Colon (tissue), 2 donors: Measurements from ENCODE around the gene LSM2.

Source experiments
- FAIRE-seq: peaks from 2 replicates; lab custom pipeline; 2012; peaks lifted over from hg19 to GRCh38; lab: Jason Lieb, UNC
- donor health status: control.
- donor health status: control.

Gene LSM2

DNA sequence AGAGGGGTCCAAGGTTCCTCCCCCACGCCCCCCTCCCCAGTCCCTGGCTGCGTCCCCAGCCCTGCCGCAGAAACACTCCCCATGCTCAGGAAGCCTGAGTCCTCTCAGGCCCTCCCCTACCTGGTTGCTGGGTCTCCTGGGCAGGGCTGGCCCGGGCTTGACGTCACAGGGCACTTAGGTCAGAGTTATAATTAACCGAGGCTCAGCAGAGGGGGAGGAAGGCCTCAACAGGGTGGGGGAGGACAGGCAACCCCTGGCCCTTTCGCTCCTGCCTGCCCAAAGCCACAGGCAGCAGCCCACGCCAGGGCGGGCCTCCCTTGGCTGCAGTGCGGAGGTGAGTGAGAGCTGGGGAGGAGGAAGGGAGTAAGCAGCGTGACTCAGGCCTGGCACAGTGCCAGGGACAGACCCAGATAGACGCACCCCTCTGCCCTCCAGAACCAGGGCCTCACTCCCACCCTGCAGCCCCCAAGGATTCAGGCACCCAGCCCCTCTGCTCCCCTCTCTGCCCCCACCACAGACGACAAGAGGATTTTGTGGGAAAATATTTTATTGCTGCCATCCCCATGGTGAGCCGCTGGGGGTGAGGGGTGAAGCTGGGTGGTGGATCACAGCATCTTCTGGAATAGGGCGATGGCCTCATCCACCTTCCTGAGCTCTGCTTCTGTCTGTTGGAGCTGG, 29.6 kb downstream of the LSM2 start, which contains the start of gene VWA7:
Gene VWA7, minus strand, starts transcription at position 340 of the 678 bp plus-strand sequence. CDS start 549 bp downstream, outside the sequence.
- FAIRE-seq: no peak

DNA sequence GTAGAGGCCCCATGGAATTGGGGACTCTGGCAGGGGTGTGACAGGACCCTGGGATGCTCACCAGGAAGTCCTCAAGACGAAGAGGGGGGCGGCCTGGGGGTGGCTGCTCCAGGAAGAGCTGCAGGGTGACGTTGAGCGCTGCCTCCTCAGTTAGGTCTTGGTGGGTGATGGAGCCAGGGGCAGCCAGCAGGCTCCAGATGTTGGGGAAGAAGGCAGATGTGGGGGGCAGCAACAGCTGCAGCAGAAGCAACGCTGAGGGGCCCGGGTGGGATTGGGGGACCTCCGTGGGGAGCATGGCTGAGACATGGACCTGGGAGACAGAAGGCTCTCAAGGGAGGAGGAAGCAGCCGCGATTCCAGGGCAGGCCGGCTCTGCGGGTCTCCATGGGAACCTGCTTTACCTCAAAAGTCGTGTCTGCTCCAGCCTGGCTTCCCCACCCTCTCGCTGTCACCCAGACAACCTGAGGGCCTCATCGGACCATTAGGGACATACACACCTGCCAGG, 30.2 kb downstream of the LSM2 start:
- FAIRE-seq: no peak

DNA sequence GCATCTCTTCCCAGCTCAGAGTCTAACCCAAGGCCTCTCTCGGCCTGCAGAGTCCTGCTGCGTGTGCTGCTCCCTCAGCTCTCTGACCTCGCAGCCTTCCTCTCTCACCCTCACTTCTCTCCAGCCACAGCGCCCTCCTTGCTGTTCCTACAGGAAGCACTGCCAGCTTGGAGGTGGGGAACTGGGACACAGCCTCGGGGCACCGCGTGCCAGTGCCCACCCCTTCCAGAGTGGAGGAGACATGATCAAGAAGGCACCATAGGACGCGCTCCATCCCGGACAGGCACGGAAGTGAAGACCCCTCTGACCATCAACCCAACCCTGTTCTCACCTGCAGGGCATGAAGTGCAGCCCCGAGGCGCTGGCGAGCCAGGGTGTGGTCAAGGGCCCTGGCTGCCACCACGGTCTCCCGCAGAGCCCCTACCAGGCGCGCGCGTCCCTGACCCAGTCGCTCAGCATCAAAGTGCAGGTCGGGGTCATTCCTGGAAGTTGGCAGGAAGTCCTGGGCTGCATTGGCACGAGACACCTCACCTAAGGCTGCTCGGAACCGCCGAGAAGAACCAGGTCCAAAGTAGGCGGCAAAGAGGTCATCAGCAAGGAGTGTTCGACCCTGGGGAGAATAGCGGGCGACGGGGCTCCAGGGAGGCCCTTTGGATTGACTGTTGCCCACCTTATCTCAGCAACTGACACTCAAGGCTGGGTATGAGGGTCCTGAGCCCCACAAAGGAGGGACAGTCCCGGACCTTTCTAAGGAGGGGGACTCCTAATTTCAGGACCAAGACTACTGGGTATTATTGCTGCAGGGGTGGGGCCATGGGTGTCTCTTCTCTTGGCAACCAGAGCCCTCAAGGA, 30.9 kb downstream of the LSM2 start:
- FAIRE-seq: no peak

DNA sequence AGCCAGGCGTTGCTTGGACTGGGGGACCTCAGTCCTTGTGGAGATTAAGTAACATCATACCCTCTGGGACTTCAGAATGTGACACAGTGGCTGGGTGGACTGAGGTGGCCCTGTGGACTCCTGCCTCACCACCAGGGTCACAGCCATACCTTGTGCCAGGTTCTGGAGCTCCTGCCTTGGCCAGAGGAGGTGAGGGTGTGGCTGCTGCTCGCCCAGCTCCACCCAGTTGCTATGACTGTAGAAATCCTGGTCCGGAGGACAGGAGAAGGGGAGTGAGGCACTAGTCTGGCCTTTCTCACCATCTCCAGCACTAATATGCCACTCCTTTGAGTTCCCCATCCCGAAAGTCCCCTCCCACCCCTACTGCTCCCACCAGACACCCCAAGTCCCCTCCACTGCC, 31.6 kb downstream of the LSM2 start:
- no peak for FAIRE-seq

- FAIRE-seq: no peak
These were observed 34.8 kb downstream of the LSM2 start for GRCh38 chr6:31771992-31772358.

GRCh38 chr6:31770860-31771259, 35.9 kb downstream of the LSM2 start:
- FAIRE-seq: no peak

GRCh38 chr6:31769684-31770371, 36.9 kb downstream of the LSM2 start:
- FAIRE-seq: no peak

DNA sequence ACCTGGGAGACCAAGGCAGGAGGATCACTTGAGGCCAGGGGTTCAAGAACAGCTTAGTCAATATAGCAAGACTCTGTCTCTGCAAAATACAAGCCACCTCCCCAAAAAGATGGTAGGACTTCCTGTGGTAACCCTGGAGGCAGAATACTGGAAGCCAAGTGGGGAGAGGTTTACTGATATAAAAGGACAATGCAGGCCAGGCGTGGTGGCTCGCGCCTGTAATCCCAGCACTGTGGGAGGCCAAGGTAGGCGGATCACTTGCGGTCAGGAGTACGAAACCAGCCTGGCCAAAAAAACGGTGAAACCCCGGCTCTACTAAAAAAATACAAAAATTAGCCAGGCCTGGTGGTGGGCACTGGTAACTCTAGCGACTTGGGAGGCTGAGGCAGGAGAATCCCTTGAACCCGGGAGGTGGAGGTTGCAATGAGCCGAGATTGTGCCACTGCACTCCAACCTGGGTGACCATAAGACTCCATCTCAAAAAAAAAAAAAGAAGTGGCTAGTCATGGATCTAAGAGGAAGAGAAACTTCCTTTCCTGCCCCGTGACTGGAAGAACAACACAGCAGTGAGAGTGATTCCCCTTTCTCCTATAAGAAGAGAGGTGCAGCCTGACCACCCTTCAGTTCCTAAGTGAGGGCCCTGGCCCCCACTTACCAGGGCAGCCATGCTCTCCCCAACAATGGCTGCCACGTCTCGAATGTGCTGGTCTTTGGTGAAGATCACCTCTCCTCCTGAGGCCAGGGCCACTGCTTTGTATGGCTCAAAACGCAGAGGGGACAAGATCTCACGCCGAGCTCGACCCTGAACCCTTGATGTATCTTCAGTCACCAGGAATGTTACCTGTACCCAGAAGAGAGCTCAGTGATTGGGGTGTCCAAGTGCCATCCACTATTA, 38.2 kb downstream of the LSM2 start:
- no peak for FAIRE-seq

- no peak for FAIRE-seq
These were observed 39.6 kb downstream of the LSM2 start for GRCh38 chr6:31767096-31767645.

DNA sequence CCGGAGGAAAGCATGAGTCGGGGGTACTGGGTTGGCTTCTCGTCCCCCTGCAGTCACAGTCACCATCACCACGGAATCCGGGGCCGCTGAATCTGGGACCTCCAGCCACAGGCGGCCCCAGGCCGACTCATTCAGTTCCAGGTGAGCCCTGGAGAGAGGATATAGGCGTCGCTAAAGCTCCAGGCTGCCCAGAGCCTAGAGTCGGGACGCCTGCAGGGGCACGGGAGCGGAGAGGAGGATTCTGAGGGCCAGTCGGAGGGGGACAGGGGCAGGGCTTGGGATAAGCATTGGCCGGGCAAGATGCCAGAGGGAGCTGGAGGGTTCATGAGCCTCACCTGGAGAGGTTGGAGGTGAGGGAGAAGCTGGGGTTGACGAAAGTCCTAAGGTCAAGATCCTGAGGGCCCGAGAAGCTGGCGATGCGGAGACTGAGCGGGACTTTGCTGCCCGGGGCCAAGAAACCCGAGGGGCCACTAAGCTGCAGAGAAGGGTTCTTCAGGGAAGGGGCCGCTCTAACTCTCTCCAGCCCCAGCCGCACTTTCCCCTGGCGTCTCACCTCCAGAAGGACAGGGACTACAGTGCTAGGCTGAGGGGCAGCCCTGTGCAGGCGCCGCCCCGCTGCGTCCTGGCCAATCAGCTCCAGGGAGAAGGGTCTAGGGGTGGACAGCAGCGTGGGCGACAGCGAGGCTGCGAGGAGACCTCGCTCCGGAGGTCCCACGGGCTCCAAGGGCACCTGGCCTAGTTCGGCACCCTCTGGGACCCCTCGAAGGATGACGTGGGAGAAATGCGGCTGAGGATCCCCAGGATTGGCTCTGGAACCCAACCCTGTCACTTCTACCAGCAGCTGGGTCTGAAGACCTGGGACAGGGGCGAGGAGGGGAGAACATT, 40.6 kb downstream of the LSM2 start:
- no peak for FAIRE-seq

- FAIRE-seq: no peak
These were observed 41.2 kb downstream of the LSM2 start for GRCh38 chr6:31765559-31765909.

- FAIRE-seq: no peak
These were observed 42.6 kb downstream of the LSM2 start for GRCh38 chr6:31764198-31764597.

GRCh38 chr6:31763619-31763940, 43.2 kb downstream of the LSM2 start:
- FAIRE-seq: no peak

DNA sequence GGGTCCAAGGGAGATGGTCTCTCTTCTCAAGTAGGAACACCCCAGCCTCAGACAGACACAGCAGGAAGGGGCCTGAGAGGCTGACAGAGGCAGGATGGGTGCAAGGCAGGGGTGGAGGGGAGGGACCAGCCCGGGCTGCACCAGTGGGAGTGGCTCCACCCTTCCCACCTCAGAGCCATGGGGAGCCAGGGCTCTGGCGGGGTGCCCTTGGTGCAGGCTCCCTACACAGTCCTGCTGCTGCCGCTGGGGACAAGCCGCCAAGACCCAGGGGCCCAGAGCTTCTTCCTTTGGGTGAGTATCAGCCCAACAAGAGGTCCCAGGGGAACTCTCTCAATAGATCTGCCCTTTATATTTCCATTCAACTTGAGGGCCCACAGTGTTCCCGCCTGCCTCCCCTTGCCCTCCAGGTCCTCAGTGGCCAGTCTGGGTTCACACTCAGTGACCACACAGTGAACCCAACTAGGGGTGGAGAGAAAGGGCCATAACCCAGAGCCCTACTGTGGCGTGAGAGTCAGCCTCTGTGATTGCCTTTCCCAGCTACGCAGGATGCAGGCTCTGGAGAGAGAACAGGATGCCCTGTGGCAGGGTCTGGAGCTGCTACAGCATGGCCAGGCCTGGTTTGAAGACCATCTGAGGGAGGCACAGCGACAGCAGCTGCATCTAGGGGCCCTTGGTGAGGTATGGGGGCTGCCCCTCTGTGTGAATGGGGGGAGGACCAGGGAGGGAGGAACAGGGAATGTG, 43.7 kb downstream of the LSM2 start:
- FAIRE-seq: no peak

DNA sequence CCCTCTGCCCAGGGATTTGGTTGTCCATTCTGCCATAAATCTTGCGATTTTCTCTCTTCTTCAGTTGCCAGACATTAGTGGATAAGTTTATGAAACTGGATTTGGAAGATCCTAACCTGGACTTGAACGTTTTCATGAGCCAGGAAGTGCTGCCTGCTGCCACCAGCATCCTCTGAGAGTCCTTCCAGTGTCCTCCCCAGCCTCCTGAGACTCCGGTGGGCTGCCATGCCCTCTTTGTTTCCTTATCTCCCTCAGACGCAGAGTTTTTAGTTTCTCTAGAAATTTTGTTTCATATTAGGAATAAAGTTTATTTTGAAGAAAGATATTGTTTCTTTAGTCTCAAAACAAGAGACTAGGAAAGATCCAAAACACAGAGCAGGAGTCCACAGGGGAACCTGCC, 44.4 kb downstream of the LSM2 start, which contains the start of gene SAPCD1:
Gene SAPCD1, plus strand, starts transcription at position 301 of the 400 bp plus-strand sequence. CDS start 399 bp downstream, outside the sequence.
- FAIRE-seq: no peak

DNA sequence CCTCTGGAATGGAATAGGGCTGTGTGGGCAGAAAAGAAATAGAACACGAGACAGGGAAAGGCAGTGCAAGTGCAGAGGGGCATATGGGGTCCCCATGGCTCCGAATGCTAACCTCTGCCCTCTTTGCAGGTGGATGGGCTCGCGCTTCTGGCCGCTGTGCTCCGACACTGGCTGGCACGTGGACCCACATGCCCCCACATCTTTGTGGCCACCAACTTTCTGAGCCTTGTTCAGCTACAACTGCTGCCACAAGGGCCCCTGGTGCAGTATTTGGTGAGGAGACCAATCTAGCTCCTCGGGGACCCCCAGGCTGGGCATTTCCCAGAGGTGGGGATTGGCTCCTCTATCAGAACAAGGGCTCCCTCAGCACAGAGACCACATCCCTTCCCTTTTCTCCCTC, 45.4 kb downstream of the LSM2 start:
- FAIRE-seq: no peak

DNA sequence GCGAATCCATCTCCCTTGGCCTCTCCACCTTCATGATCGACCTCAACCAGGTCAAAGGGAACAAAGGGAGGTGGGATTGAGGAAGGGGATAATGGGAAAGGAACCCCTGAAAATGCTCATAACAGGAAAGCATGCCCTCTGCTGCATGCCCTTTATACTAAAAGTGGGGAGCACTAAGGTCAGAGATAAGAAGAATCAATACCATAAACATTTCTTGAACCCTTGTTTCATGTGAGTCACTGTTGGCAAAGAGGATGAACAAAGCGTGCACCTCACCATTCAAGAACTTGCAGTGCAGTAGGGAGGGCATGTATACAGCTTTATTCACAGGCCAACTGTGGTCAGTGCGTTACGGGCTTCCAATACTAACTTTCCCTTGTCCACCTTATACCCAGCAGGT, 46.0 kb downstream of the LSM2 start:
- FAIRE-seq: no peak

DNA sequence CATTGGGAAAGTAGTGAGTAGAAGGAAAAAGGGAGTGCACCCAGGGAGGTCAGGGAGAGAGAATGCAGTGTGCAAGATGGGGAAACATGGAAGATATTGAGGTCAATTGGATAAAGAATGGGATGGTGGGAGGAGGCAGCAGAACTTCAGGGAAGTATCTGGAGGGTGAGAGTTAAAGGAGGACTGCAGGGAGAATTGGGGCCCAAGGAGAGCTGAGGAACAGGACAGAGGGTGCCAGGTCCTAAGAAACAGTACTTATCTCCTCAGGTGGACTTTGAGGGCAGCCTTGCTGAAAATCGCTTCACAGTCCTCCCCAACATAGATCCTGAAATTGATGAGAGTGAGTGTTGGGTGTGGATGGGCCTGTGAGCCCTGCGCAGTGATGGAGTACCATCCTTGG, 48.5 kb downstream of the LSM2 start:
- no peak for FAIRE-seq

- FAIRE-seq: no peak
These were observed 53.9 kb downstream of the LSM2 start for GRCh38 chr6:31752739-31753319.
